Measurements from ENCODE around the gene HERC2.
"Not testable (repeated sequence)": the region's sequence is repeated elsewhere in the genome, so short reads cannot be mapped to it uniquely, and the experiment has no call there.

HERC2 gene

DNA sequence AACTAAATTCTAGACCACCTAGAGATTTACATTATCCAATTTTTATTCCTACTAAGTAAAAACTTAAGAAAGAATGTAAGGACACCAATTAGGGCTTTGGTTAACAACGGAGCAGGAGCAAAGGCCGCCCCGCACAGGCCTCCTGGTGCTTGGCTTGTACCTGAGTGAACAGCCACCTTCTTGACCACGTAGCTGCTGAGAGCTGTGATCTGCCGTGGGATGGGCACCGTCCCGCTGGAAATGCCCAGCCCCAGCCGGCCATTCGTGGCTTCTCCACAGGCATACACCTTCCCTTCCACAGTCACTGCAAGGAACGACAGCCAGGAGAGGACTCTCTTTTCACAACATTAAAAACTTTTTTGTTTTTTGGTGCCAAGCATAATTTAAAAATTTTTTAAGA, 143.3 kb downstream of the HERC2 start:
- no peak for DNase-seq

DNA sequence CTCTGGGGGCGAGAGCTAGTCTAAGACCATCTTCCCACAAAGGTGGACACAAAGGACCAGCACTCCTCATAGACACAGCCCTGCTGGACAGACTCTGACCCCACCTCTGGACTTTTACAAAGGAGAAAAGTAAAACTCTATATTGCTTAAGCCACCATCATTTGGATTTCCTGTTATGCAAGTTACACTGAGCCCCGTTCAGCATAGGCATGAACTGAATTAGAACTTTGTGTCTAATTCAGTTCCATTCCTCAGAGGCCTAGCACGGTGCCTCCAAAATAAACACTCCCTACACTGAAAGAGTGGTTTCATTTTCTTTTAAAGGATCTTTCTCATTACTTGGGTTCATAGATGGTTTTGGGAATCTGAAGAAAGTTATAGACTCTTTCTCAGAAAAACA, 143.7 kb downstream of the HERC2 start:
- no peak for DNase-seq

- DNase-seq: no peak
These were observed 152.6 kb downstream of the HERC2 start for GRCh38 chr15:28169366-28169765.

DNA sequence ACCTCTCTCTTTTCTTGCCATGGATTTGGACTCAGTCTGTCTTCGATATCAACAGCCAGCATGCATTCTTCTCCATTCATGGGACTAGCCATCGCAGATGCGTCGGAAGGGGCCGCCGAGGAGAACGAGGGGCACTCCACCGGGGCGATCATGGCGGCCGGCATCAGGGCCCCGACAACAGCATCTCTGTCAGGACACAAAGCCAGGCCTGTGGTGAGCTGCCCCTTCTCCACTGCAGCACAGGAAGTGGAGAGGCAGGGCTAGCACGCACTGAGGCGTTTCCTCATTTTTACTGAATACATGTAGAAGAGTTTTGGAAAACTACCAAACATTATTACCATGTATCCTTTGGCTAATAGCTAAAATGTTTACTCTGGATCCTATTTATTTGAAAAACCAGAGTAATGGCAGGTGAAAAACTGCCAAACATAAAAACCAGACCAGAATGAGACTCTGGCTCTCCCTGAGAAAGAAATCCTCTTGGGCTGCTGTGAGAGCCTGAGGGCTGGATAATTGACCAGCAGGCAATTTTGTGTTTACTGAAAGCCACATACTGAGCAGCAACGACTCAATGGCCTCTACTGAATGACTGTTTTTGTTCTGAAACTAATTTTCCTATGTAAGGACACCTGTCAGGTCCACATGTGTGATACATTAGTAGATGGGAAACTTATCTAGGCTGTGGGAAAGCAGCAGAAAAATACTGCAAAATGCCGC, 153.4 kb downstream of the HERC2 start:
- not testable (repeated sequence) for DNase-seq

DNA sequence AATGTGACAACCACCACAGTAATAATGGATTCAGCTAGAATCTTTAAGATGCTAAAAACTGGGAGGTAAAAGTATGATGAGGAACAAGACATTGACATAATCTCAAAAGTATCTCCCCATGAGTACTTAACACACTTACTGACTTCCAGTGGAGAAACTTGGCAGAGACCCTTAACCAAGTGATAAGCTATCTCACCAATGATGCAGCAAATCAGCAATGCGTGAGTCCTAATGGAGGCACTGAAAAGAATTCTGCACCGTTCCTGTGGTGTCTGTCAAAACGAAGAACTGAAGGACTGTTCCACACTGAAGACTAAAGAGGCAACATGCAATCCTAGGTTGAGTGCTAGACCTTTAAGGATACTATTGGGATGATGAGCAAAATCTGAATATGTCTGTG, 154.9 kb downstream of the HERC2 start:
- DNase-seq: no peak

- no peak for DNase-seq
These were observed 156.2 kb downstream of the HERC2 start for GRCh38 chr15:28165791-28166190.

DNA sequence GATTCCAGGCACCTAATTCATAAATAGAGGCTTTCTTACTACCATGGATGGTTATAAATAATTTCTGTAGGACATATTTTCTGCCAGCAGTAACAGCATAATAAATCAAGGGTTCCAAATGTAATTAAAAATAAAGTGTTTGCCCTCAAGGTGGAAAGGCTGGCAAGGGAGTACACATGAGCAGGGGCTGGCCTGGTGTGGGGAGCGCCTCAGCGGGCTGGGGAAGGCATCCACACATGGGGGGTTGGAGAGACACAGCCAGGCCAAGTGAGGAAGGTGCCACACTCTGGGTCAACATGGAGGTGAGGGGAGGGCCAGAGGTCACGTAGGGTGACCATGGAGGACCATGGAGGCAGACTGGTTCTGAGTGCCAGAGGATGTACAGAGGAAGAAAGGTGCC, 157.1 kb downstream of the HERC2 start:
- no peak for DNase-seq

GRCh38 chr15:28154283-28154682, 167.7 kb downstream of the HERC2 start:
- no peak for DNase-seq

DNA sequence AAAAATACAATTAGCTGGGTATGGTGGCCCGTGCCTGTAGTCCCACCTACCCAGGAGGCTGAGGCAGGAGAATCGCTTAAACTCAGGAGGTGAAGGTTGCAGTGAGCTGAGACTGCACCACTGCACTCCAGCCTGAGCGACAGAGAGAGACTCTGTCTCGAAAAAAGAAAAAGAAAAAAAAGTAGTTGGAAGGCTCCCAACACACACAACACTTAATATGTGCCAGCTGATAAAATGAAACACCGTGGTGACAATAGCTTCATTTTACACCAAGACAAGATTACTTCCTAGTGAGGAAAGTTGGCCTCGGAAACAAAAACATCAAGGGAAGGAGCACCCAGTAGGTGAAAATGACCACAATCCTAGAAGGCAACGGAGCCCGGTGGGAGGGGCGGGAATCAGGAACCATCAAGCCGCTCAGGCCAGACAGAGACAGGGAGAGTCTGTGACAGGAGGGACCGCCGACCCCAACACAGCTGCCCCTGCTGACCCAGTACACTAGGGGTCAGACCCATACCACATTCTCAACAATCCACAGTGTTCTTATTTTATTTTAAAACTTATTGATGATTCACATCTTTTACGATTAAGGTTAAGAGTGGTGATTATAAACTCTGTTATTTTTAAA, 168.4 kb downstream of the HERC2 start:
- no peak for DNase-seq

DNA sequence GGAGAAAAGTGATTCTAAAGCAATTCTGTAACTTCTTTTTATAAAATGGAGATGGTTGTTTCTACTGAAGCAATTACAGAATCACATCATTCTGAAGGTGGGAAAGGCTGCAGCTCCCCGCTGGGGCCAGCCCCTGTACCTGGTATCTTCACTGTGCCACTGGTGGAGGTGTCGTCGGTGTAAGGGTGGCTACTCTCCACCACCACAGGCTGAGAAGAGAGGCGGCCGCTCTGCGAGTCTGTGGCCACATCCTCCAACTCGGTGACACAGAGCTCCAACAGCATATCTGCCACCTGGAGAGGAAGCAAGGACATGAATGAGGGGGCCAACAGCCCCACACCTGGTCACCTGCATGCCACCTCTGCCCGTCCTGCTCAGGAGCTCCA, 169.4 kb downstream of the HERC2 start:
- not testable (repeated sequence) for DNase-seq

DNA sequence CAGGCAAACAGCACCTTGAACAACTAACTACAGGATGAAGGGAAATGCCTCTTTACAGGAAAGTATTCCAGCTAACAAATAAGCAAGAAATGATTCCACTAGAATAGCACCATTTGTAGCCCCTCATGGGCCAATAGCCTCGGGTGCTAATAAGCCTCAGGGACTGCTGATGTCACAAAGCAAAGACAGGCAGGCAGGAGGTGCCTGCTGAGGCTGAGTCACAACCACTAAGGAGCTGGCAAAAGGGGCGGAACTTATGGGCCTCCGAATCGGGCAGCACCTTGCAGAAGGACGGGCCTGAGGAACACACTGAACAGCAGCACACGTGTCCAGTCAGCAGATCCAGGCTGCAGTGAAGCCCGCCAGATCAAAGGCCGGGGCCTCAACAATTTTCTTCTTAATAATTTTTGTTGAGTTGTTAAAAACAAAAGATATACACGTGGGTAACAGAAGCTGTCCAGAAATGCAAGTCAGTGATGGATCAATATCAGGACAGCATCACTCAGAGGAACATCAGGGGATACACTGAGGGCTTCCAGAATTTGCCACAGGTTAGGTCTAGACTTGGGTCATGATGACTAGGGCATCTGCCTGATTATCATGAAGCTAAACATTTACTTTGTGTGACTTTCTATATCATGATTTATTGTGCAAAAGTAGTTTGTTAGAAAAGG, 170.0 kb downstream of the HERC2 start:
- DNase-seq: not testable (repeated sequence)

DNA sequence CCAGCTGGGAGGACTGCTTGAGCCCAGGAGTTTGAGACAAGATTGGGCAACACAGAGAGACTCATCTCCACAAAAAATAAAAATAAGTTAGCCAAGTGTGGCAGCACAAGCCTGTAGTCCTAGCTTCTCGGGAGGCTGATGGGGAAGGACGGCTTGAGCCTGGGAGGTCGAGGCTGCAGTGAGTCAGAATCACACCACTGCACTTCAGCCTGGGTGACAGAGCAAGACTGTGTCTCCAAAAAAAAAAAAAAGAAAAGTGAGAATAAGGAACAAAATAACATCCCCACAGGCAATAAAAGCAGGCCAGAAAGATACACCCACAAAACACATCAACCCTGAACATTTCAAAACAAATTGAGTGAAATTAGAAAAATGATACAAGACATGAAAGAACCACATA, 174.2 kb downstream of the HERC2 start:
- DNase-seq: no peak

DNA sequence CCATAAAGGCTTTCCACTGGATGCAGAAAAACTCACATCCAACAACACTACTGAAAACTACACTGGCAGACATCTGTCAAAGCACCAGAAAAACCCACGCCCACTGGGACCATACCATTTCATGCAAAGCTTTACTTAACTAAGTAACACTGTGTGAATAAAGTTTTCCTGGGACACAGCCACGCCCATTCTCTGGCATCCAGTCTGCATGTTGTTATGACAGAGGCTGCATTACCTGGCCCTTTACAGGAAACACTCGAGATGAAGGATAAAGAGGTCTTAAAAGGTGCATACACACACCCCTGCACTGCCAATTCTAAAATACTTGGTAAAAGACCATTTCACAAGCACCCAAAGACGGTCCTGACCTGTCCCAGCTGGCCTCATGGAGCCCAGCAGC, 176.6 kb downstream of the HERC2 start:
- DNase-seq: not testable (repeated sequence)

GRCh38 chr15:28140062-28140461, 181.9 kb downstream of the HERC2 start:
- no peak for DNase-seq

- DNase-seq: not testable (repeated sequence)
These were observed 184.5 kb downstream of the HERC2 start for GRCh38 chr15:28137408-28138039.

DNA sequence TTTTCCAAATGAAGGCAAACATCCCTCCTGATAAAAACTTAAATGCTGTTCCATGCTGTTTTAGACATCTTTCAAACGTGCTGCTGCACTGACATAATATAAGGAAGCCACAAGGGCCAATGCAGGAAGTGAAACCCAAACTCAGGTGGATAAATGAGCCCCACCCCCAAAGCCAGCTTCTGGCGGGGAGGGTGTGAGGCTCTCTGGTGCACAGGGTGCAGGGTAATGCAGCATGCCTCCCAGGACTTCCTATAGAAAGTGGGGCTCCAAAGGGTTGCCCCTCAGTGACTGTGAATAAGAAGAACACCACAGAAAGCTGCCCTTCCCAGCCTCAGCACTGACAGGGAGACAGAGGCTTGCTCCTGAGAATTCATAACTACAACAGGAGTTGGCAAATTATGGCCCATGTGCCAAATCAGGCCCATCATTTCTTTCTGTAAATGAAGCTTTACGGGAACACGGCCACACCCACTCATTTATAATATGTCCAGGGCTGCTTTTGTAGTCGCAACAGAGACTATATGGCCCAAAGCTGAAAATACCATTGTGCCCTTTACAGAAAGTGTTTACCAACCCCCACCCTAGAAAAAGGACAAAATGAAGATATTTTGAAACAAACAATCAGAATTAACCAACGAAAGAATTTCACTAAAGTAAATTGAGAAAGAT, 185.6 kb downstream of the HERC2 start:
- peak; percentile 34 for DNase-seq

GRCh38 chr15:28133281-28133680, 188.7 kb downstream of the HERC2 start:
- no peak for DNase-seq

GRCh38 chr15:28132524-28133275, 189.3 kb downstream of the HERC2 start:
- no peak for DNase-seq

GRCh38 chr15:28131946-28132345, 190.0 kb downstream of the HERC2 start:
- no peak for DNase-seq

GRCh38 chr15:28131400-28131799, 190.6 kb downstream of the HERC2 start:
- no peak for DNase-seq

DNA sequence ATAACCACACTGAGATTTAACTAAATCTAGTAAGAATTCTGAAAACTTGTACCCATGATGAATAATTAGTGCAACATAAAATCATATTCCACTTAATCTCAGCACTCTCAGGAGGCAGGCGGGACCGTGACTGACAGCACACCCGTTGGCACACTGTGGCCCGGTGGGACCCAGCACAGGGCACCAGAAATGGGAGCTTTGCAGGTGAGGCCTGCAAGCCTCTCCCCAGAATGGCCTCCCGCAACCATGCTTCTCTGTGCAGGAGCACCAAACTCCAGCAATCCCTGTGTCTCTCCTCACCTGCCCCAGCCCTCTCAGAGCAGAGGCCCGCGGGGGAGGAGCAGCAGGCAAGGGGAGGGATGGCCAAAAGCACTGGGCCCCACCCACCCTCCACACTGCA, 191.3 kb downstream of the HERC2 start:
- DNase-seq: no peak

DNA sequence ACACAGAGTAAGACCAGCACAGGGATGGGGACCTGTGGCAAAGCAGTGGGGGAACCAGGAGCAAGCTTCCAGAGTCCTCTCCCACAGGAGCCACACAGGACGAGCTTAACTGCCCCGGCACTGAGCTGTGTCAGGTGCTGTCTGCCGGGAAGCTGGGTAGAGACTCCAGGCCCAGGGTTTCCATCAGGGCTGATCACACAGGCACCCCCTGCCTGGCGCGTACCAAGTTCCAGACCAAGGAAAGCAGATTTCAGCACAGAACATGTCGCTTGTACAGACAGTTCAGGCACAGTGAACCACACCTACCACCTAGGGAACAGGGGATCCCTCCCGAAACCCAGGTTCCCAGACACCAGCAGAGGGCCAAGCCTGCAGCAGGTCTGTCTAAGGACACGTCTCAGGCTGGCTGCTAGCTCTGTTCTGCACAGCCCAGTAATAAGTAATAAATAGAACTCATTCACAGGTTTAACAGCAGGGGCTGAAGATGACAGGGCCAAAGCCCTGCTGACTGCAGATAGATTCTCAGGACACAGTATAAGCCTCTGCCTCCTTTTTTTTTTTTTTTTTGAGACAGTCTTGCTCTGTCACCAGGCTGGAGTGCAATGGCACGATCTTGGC, 192.6 kb downstream of the HERC2 start:
- DNase-seq: no peak

Measured in CD4-positive, alpha-beta T cell treated with Interleukin-17A for 1 hour (primary cell).